CD4-positive, alpha-beta T cell treated with Interleukin-15 for 1 hour (primary cell): ENCODE measurements around the gene CFL1.
"Not testable (repeated sequence)": the region's sequence is repeated elsewhere in the genome, so short reads cannot be mapped to it uniquely, and the experiment has no call there.

Experiments used
- DNase-seq: peaks from one replicate; pipeline ENCODE4 v3.0.0-alpha.2; 2020

The CFL1 gene

DNA sequence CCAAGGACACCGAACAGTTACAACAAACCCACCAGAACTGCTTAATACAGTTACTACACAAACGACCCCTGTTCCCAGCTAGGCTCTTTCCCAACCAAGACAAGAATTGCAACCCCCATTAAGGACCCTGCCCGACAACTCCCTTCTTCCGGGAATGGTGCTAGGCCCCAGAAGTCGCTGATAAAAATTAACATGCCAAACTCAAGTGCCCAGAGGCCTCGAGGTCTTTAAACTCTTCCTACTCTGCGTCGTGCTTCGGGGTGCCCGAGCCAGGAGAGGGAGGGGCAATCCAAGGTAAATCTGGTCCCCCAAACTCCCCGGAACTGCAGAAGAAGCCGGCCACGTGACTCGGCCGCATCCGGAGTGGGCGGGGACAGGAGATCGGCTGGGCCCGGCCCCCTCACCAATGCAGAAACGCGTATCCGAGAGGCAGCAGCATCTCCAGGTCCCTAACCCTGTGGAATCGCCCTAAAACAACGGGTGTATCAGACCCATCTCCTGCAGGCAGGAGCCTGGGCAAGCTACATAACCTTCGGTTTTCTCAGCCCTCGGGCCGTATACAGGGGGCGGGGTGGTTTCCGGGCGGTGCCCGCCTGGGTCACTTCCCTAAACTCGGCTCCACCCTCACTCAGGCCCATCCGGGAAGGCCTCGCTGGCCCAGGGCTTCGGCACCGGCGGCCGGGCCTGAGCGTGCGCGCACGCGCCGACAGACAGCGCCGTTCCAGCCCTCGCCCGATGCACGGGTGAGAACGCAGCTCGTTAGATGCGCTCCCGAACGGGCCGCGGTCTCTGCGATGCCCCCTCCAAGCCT is 1.1 kb downstream of the CFL1 start:
- peak; percentile 84 for DNase-seq

DNA sequence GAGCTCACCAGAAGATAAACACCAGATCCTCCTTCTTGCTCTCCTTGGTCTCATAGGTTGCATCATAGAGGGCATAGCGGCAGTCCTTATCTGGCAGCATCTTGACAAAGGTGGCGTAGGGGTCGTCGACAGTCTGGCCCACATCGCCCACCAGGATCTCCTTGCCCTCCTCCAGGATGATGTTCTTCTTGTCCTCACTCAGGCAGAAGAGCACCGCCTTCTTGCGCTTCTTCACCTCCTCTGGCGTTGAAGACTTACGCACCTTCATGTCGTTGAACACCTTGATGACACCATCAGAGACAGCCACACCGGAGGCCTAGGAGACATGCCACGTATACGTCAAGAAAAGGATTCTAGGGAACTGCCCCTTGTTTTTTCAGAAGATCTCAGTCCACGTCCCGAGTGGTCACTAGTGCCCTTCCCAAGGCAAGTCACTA is 2.0 kb downstream of the CFL1 start:
- no peak for DNase-seq

DNA sequence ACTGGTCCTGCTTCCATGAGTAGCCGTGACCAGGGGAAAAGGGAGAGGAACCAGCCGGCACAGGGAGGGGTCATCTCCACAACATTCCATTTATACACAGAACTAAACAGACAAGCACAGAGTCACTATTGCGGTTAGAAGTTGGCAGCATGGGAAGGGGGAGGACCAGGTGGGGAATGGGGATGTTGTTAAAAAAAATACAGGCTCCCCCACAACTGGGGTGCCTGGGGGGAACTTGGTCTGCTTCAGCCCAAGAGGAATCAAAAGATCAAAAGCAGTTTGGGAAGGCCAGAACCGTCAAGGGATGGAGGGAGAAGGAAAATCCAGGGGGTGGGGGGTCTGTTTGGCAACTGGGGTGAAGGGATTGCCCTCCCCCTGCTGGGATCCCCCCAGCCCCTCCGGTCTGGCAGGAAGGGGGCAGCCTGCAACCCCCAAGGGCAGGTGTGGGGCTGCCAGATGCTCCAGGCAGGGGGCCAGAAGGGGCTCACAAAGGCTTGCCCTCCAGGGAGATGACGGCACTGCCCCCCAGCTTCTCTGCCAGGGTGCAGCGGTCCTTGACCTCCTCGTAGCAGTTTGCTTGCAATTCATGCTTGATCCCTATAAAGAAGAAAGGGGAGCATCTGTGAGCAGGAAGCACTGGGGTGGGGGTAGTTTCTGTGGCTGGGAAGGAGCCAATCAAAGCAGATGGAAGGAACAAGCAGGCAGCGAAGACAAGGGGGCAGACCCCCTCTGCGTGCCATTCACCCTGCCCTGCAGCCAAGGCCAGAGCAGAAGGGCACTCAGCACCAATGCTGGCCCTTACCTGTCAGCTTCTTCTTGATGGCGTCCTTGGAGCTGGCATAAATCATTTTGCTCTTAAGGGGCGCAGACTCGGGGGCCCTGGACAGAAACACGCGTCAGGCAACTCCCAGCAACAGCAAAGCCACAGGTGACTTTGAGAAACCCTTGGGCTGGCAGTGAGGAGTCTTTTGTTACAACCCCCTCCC is 2.8 kb downstream of the CFL1 start:
- no peak for DNase-seq

DNA sequence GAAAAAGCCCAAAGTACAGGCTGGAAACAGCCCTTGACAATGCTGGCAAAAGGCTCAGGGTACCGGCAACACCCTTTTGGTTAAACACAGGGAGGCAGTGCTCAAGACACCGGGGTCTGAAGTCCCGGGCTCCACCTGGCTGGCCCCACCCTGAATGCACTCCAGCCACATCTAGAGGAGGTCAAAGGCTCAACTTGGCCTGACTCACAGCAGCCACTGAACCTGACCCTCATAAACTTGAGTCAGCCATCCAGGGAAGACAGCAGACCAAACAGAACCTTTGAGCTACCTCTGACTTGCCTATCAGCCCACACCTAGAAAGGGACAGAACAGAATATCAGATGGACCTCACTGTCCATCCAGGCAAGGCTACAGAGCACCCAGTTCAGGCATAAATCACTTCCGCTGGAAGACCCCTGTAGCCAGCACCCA is 3.8 kb downstream of the CFL1 start:
- DNase-seq = no peak

DNA sequence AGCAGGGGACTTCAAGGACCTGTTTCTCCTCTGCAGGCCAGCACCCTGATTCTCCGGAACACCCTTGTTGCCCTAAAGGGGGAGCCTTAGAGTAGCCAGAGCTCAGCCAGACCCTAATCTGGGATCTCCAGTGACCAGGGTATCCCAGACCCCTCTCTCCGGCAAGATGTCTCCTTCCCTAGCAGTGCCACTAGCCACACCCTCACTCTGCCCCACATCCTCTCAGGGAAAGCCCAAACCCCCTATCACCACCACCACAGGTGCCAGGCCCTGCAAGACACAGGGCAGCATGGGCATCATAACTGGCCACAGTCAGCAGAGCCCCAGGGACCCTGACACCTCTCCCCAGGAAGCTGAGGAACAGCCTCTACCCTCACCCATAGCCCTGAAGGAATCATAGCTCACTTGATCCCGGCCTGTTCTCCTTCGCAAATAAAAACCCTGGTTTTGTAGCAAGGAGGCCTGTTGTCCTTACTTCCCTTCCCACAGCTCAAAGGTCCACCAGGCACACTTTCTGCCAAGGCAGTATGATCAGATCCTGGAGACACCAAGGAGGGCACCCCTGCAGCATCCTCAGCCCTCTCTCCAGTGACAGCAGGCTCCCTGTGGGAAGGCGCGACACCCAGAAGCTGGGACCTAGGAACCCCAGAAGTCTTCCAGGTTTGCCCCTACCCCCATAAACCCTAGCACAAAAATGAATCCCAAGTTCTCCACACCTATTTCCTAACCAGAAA is 4.6 kb downstream of the CFL1 start:
- DNase-seq = no peak

DNA sequence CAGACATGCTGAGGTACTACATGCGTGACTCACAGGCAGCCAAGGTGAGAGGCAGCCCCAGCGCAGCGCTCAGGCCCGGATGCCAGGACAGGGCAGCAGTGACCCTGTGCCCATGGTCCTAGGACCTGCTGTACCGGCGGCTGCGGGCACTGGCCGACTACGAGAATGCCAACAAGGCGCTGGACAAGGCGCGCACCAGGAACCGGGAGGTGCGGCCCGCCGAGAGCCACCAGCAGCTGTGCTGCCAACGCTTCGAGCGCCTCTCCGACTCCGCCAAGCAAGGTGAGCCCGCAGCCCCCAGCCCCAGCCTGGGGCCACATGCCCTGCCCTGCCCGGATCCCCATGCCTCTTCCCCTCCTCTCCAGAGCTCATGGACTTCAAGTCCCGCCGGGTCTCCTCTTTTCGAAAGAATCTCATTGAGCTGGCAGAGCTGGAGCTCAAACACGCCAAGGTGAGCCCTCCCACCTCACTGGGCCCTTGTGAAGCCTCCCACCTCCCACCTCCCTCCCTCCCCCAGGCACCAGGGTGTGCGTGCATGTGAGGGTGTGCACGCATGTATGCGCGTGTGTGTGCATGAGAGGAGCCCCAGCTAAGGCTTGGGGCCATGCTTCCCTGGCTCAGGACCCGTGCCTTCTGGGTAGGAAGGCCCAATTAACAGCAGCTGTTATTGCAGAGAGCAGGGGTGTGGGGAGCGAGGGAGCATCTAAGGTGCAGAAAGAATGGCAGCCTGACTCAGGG is 5.3 kb downstream of the CFL1 start:
- no peak for DNase-seq

DNA sequence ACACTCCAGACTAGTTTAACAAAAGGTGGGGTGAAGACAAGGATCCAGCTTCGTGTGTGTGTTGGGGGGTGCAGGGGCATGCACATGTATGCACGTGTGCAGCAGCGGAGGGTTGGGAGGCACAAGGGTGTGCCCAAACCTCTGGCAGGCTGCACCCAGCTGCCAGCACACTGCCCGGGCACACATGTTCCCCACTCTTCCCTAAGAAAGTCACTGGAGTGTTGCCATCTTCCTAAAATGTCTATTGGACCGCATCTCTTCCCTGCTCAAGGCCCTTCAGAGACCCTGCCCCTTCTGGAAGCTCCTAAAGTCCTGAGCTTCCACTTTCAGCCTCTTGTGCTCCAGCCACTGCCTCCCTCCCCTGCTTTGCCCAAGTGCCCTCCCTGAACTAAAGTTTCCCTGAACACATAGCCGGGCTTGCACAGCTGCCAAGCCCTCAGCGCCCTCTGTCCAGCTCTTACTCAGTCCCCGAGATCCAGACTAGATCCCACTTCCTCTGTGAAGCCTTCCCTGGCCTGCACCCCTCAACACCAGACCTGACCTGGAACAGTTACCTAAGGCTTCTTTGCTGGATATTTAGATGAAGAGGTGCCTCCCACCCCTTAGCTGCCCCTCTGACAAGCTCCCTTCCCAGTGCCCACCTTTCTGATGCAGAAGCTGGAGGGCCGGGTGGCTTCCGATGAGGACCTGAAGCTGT is 6.0 kb downstream of the CFL1 start:
- DNase-seq = no peak

DNA sequence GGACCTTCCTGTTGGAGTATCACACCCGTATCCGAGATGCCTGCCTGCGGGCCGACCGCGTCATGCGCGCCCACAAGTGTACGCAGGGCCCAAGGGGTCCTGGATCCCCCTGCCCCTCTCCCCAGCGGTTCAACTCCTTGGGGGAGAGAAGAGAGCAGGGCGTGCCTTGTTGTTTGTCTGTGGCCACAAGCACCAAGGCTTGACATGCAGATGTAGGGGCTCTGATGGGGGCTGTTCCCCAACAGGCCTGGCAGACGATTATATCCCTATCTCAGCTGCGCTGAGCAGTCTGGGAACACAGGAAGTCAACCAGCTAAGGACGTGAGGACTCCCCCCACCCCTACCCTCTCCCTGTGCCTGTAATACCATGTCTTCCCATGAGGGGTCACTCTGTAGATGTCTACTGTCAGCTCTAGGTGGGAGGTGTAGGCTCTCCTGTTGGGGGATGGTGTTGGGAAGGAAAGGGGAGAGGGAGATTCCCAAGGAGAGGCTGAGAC is 6.8 kb downstream of the CFL1 start:
- DNase-seq = no peak

DNA sequence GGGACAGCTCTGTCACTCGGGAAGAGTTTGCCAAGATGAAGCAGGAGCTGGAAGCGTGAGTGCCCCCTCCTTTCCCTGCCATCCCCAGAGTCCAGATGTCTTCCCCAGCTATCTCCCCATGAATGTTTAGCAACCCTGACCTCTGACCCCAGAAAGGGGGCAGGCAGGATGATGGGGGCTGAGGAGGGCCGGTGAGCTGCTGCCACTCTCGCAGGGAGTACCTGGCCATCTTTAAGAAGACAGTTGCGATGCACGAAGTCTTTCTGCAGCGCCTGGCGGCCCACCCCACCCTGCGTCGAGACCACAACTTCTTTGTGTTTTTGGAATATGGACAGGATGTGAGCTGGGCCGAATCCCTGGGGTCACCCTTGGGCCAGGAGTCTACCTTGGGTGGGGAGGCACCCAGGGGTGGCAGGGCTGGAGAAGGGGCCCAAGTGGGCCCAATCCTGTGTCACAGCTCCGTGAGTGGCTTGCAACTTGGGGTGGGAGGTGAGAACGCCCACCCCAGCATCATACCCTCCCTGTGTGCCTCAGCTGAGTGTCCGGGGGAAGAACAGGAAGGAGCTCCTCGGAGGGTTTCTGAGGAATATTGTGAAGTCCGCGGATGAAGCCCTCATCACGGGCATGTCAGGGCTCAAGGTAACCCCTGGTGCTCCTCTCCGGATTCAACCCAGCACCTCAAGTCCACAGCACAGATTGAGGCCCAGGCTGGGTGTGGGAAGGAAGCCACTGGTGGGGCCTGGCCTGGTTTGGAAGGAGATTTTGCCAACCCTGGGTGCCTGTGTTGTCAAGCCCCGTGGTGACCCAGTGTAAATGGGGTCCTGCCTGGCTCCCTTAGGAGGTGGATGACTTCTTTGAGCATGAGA is 7.5 kb downstream of the CFL1 start:
- DNase-seq = no peak

DNA sequence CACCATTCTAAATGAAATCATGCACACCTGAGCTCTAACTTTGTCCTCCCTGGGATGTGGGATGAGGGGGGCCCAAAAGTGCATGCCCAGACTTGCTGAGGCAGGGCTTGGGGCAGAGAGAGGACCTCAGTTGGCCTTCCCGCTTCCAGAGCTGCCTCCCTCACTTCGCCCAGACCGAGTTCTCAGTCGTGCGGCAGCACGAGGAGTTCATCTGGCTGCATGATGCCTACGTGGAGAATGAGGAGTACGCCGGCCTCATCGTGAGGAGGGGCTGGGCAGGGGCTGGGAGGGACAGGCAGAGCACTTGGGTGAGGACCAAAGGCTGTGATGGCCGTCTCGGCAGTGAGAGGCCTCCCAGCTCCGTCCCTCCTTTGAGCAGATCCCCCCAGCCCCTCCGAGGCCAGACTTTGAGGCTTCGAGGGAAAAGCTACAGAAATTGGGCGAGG is 8.2 kb downstream of the CFL1 start:
- DNase-seq = no peak

DNA sequence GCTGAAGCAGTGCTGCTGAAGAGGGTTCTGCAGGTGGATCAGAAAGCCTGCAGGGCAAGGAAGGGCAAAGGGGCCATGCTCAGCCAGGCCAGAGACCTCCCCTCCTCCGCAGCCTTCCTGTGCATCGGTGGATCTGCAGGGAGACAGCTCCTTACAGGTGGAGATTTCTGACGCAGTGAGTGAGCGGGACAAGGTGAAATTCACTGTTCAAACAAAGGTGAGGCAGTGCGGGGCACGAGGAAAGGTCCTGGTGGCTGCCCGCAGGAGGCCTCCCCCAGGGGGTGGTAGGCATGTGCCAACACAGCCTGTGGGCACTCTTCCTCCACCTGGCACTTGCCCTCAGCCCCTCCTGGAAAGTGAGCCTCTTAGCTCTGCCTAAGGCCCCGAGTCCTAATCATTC is 8.6 kb downstream of the CFL1 start:
- DNase-seq = no peak

DNA sequence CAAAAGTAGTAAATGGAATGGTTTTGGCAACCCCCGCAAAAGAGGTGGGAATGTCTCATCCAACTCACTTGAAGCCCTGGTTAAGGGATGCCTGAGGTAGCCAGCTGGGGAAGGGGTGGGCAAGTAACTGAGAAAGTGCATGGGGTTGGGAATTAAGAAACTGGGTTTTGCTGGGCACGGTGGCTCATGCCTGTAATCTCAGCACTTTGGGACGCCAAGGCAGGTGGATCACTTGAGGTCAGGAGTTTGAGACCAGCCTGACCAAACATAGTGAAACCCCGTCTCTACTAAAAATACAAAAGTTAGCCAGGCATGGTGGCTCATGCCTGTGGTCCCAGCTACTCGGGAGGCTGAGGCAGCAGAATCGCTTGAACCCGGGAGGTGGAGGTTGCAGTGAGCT is 9.3 kb downstream of the CFL1 start:
- not testable (repeated sequence) for DNase-seq

DNA sequence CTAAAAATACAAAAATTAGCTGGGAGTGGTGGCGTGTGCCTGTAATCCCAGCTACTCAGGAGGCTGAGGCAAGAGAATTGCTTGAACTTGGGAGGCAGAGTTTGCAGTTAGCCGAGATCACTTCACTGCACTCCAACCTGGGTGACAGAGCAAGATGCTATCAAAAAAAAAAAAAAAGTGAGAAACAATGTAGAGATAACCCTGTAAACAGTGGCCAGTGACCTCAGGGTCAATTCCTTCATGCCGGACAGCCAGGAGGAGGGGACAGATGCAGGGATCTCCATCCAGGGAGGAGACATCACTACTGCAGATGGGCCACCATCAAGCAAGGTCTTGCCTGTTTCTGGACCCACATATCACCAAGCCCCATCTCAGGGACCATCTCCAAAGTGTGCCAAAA is 10.2 kb downstream of the CFL1 start:
- DNase-seq = no peak

DNA sequence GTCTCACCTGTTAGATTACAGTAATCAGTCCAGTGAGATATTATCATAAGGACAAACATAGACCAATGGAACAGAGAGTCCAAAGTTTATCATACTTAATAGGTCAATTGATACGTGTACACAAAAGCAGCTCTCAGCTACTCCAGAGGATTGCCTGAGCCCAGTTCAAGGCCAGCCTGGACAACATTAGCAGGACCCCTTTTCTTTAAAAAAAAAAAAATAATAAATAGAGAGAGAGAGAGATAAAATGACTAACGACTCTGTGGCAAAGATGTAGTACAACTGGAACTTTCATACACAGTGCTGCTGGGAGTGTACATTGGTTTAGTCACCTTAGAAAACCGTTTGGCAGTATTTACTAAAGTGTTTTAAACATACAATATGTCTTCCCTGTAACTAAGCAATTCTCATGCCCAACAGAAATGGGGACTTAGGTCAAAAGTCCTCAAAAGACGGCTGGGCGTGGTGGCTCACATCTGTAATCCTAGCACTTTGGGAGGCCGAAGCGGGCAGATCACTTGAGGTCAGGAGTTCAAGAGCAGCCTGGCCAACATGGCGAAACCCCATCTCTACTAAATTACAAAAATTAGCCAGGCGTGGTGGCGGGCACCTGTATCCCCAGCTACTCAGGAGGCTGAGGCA is 13.6 kb downstream of the CFL1 start:
- no peak for DNase-seq

DNA sequence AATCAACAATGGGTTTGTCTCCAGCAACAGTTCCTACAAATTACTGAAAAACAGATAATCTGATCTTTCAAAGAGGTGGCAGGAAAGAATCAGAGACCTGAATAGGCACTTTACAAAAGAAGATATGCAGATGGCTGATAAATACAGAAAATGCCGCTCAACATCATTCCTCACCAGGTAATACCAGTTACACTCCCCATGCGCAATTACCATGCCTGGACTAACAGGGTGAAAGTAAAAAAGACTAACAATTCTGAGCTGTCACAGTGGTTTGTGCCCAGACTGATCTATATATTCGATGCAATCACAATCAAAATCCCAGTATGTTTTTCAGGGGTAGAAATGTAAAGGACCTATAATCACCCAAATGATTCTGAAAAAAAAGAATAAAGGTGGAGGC is 14.2 kb downstream of the CFL1 start:
- DNase-seq = no peak

DNA sequence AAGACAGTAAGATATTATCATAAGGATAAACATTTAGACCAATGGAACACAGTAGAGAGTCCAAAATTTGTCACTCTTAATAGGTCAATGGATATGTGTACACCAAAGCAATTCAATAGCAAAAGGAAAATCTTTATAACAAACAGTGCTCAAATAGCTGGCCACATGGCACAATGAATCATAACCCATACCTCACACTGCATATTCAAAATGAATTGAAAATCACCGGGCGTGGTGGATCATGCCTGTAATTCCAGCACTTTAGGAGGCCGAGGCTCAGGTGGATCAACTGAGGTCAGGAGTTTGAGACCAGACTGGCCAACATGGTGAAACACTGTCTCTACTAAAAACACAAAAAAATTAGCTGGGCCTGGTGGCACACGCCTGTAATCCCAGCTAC is 15.8 kb downstream of the CFL1 start:
- no peak for DNase-seq

DNA sequence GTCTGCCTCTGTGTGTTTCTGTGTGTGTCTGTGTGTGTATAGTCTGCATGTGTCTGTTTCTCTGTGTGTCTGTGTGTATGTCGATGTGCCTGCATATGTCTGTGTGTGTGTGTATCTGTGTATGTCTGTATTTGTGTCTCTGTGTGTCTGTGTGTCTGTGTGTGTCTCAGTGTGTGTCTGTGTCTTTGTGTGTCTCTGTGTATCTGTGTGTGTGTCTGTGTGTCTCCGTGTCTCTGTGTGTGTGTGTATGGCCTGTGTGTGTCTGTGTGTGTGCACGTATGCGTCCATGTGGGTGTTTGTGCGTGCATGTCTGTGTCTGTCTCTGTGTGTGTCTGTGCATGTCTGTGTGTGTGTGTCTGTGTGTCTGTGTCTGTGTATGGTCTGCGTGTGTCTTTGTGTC is 23.8 kb downstream of the CFL1 start:
- no peak for DNase-seq

DNA sequence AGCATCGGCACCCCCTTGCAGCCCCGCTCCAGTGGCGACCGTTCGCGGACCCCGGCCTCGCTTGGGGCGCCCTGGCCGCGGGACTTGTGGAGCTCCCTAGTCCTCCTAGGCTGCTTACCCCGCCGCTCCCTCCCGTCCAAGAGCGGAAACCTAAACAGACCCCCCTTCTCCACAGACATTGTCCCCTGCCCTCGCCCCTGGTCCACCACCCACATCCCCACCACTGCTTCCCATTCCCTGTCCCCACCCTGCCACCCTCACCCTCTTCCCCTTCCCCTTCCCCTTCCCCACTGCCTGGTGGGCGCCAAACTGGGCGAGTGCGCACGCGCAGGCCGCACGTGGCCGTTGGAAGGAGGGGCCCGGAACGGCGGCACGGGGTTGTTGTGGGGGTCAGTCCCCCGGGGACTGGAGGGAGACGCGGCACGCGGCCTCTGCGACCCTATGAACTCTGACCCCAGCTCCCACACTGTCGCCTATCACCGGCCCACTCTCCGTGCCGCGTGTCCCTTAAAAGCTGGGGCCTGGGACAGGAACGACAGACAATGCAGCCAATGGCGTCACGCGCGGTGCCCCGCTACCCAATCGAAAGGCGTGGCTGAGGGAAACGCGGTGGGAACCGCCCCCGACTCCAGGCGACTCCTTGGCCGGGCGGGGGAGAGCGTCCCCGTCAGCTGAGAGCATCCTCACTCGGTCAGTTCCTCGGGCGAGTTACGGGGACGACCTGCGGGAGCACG is 24.5 kb downstream of the CFL1 start, which contains the start of gene SNX32:
Gene SNX32, plus strand, starts transcription at position 667 of the 734 bp plus-strand sequence. CDS start 103 bp downstream, outside the sequence.
- DNase-seq = peak; percentile 93

DNA sequence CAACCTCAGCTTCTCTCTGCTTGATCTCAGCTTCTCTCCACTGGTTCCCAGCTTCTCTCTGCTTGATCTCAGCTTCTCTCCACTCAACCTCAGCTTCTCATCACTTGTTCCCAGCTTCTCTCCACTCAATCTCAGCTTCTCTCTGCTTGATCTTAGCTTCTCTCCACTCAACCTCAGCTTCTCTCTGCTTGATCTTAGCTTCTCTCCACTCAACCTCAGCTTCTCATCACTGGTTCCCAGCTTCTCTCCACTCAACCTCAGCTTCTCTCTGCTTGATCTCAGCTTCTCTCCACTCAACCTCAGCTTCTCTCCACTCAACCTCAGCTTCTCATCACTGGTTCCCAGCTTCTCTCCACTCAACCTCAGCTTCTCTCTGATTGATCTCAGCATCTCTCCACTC is 25.7 kb downstream of the CFL1 start:
- not testable (repeated sequence) for DNase-seq
